ENCODE measurements around the gene CTRL.
"Not testable (repeated sequence)": the region's sequence is repeated elsewhere in the genome, so short reads cannot be mapped to it uniquely, and the experiment has no call there.

The CTRL gene

DNA sequence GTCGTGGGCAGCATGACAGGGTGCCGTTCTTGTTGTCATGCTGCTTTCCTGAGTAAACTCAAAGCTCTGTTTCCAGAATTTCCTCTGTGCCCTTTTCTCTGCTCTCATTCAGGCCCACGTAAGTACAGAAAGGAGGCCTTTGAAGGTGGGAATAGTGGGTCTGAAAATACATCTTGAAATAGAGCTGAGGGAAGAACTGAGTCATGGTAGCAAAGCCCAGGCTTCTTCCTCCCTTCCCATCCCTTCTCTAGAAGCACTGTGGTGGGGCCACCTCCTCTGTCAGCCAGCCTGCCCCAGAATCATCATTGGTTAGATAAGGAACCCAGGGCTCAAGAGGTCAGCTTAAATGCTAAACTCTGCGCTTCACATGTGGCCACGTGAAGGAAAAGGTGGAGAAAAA, 9.4 kb downstream of the CTRL start:
- no peaks in the 10 kb centered on the region for H3K27me3 Mint-ChIP-seq (ENCODE audit: low read depth, poor library complexity)

DNA sequence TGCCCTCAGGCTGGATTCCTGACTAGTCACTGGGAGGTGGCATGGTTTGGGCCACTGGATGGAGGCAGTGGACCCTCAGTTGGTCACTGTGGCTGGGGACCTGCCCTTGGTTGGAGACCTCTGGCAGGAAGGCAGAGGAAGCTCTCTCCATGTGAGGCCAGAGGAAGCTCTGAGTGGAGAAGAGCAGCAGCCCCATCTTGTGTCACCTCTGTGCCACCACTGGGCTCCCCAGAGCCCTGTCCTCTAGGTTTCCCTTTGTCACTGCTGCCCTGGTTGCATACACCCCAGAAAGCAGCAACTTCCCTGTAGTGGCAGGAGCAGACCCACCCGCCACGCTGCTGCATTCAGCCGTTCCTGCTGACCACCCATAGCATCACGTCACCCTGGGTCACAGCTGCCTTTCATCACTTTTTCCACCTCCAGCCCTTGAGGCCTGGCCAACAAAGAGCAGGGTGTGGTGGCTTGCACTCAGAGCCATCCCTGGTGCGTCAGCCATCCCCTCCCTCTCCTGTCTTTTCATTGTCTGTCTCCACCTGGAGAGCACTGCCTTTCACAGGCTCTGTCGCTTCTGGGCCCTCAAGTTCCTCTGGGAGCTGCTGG, 11.9 kb downstream of the CTRL start:
- peaks cover 3% of the 10 kb centered on the region for H3K27me3 Mint-ChIP-seq (ENCODE audit: low read depth, poor library complexity)
- no peak overlapping the region for H3K27ac Mint-ChIP-seq
- no peak overlapping the region for H3K4me3 Mint-ChIP-seq
- TF ChIP-seq, protein P1, sequence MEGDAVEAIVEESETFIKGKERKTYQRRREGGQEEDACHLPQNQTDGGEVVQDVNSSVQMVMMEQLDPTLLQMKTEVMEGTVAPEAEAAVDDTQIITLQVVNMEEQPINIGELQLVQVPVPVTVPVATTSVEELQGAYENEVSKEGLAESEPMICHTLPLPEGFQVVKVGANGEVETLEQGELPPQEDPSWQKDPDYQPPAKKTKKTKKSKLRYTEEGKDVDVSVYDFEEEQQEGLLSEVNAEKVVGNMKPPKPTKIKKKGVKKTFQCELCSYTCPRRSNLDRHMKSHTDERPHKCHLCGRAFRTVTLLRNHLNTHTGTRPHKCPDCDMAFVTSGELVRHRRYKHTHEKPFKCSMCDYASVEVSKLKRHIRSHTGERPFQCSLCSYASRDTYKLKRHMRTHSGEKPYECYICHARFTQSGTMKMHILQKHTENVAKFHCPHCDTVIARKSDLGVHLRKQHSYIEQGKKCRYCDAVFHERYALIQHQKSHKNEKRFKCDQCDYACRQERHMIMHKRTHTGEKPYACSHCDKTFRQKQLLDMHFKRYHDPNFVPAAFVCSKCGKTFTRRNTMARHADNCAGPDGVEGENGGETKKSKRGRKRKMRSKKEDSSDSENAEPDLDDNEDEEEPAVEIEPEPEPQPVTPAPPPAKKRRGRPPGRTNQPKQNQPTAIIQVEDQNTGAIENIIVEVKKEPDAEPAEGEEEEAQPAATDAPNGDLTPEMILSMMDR (IDR thresholded peaks at IDR 0.05) = no peak
- no peaks in the 10 kb centered on the region for H3K9me3 Mint-ChIP-seq
- no peak for DNase-seq
- peaks cover 19% of the 10 kb centered on the region for H3K4me1 Mint-ChIP-seq
- H3K36me3 Mint-ChIP-seq (ENCODE audit: low read depth) = peaks cover 16% of the 10 kb centered on the region

More for the DNA sequence above, 9.4 kb downstream of the CTRL start:
- no peak for DNase-seq
- Mint-ChIP-seq H3K9me3 (no peaks in the 10 kb centered on the region), H3K36me3 (ENCODE audit: low read depth) (peaks cover 13% of the 10 kb centered on the region), H3K4me1 (peaks cover 30% of the 10 kb centered on the region), H3K4me3 (no peak overlapping the region), H3K27ac (peak overlapping the region; percentile 93)
- TF ChIP-seq, protein P1 (IDR thresholded peaks at IDR 0.05) = no peak

DNA sequence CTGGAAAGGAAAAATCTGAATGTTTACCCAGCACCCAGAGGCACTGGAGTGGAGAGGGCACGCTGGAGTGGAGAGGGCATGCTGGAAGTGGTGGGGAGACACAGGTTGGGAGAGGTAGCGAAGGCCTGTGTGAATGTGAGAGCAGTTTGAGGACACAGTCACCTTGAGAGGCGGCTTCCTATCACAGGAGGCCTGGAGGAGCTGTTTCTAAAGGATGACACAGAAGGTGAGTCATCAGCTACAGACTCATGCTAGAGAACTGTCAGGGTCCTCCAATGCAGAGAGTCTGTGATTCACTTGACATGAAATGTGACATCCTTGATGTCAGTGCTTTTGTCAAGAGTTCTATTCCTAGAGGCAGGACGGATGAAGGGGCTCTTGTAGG, 13.8 kb downstream of the CTRL start:
- Mint-ChIP-seq H3K9me3 (no peaks in the 10 kb centered on the region), H3K4me3 (no peak overlapping the region), H3K36me3 (ENCODE audit: low read depth) (peaks cover 21% of the 10 kb centered on the region), H3K27me3 (ENCODE audit: low read depth, poor library complexity) (peaks cover 3% of the 10 kb centered on the region), H3K4me1 (peaks cover 19% of the 10 kb centered on the region), H3K27ac (peak overlapping the region; percentile 41)
- DNase-seq = no peak
- TF ChIP-seq, protein P1 (IDR thresholded peaks at IDR 0.05) = no peak

DNA sequence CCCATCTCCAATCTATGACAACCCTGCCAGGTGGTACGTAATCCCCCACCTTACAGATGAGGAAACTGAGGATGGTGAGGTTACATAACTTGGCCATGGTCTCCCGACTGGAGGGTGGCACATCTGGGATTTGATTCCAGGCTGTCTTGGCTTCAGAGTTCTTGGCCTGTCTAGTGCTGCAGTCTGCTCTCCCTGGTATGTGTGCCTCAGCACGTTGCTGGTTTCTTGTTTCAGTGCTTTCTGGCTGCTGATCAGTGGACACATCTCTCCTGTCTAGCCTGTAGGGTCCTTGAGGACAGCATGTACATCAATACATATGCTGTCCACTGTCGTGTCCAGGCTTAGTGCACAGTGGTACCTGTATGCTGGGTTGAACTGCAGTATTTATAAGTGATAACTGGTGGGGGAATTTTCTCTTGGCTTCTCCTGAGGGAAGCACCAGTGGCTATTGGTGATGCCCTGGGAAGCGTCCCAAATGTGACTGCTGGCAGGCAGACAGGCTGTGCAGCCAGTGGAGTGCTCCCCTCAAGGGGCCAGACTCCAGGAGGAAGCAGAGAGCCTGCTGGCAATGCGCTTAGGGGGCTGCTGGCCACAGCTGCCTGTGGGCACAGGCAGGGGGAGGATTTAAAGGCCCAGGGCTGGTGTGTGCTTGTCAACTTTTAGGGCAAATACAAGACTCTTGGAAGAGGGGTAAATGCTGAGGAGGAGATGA, 14.4 kb downstream of the CTRL start:
- TF ChIP-seq, protein P1 (IDR thresholded peaks at IDR 0.05) = no peak
- H3K36me3 Mint-ChIP-seq (ENCODE audit: low read depth) = peaks cover 21% of the 10 kb centered on the region
- no peaks in the 10 kb centered on the region for H3K9me3 Mint-ChIP-seq
- H3K4me3 Mint-ChIP-seq = no peak overlapping the region
- H3K4me1 Mint-ChIP-seq = peaks cover 19% of the 10 kb centered on the region
- no peak for DNase-seq
- peak overlapping the region; percentile 41 for H3K27ac Mint-ChIP-seq
- peaks cover 3% of the 10 kb centered on the region for H3K27me3 Mint-ChIP-seq (ENCODE audit: low read depth, poor library complexity)

DNA sequence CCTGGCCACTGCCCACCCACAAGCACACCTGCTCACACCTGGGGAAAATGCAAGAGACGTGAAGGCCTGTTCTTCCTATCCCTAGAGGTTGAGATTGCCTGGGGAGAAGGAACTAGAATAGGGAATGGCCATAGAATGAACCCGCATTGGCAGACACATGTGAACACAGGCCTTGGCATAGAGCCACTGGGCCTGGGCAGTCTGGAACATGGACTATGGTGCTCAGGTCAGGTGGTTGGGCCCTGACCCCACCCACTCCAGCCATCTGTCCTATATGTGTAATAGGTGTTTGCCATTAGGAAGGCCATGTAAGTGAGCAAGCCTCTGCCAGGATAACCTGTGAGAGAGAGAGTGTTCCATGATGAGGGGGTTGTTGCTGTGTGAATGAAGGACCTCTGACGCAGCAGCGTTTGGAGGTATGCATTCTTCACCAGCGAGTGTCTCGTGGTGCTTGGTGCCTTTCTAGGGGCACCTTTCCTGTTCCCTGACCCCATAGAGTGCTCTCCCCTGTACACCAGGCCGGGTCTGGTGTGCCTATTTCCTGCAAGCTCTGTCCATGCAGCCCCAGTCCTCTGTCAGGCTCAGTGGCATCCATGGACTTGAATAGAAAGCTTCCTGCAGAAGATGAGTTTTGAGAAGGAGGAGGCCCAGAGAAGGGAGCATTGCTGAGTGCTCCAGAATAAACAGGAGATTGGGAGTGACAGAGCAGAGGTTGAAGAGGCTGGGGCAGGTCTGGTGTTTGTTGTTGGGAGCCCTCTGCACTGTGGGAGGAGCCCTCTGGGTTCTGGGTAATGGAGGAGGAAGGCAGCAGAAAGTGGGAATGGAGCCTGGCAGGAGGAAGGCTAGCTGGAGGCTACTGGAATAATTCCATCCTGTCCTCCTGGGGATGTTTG, 15.6 kb downstream of the CTRL start:
- TF ChIP-seq, protein P1 (IDR thresholded peaks at IDR 0.05) = no peak
- H3K4me1 Mint-ChIP-seq = peaks cover 19% of the 10 kb centered on the region

DNA sequence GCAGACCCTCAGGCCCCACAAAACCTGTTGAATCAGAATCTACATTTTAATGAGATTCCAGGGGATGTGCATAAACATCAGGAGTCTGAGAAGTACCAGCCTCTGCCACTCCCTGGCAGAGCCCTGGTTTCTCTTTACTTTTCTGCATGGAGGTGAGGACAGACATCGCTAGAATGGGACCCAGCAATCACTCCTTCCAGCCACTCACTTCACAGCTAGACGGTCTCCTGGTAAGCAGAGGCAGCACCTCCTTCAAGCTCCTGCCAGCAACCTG, 16.2 kb downstream of the CTRL start:
- not testable (repeated sequence) for H3K9me3 Mint-ChIP-seq, H3K4me3 Mint-ChIP-seq
- peaks cover 19% of the 10 kb centered on the region for H3K4me1 Mint-ChIP-seq

More for the DNA sequence above, 15.6 kb downstream of the CTRL start:
- Mint-ChIP-seq H3K27ac (peak overlapping the region; percentile 57), H3K27me3 (ENCODE audit: low read depth, poor library complexity) (peaks cover 3% of the 10 kb centered on the region), H3K36me3 (ENCODE audit: low read depth) (peaks cover 14% of the 10 kb centered on the region), H3K4me3 (no peak overlapping the region), H3K9me3 (no peaks in the 10 kb centered on the region)
- DNase-seq = no peak

More for the DNA sequence above, 16.2 kb downstream of the CTRL start:
- Mint-ChIP-seq H3K36me3 (ENCODE audit: low read depth) (peaks cover 14% of the 10 kb centered on the region), H3K27ac (peak overlapping the region; percentile 57)
- H3K27me3 Mint-ChIP-seq (ENCODE audit: low read depth, poor library complexity); DNase-seq: not testable (repeated sequence)
